Left cardiac atrium (tissue), 4 donors: ENCODE results near the gene SAE1. TPM values are rescaled to one million over a fixed set of nuclear protein-coding genes. Genes with fewer than 3 reads are reported as not detected.

Source experiments
- ATAC-seq, 2 donors: fragments of 200-7000 bp; cut with Tn5 transposase; one replicate each; pipeline ENCODE4 v1.9.1; 2020; ENCODE audit warnings: mild to moderate bottlenecking in 2 of 2, moderate library complexity in 2 of 2
- DNase-seq: peaks from one replicate; pipeline ENCODE4 v3.0.0-alpha.2; 2020
- intact Hi-C, 2 donors: fragments of 100-400 bp; cut with DNase I; formaldehyde crosslinking; loops; one replicate each; pipeline versions ENCODE4 v1.14.1 to v1.15.1; 2022 to 2023
- total RNA-seq, 2 donors: library from RNA; stranded (reverse); fragmentation: NEBNext Ultra II Directional; extraction: Animal tissue kit (Norgen Biotek cat#: 25700); gene quantifications; one replicate each; pipeline ENCODE4 v1.2.1, GENCODE V29; 2021
- donor health status: DM: no; HTN: yes; CAD: no.
- donor health status: DM: no; HTN: yes; CAD: no; lungs with severe emphysema.
- donor health status: DM: yes; HTN: yes; CAD: no.
- donor health status: Dilated cardiomyopathy.

Gene SAE1
- total RNA-seq, 2 donors from 2014 or later, result 50.1 to 54.7 TPM

DNA sequence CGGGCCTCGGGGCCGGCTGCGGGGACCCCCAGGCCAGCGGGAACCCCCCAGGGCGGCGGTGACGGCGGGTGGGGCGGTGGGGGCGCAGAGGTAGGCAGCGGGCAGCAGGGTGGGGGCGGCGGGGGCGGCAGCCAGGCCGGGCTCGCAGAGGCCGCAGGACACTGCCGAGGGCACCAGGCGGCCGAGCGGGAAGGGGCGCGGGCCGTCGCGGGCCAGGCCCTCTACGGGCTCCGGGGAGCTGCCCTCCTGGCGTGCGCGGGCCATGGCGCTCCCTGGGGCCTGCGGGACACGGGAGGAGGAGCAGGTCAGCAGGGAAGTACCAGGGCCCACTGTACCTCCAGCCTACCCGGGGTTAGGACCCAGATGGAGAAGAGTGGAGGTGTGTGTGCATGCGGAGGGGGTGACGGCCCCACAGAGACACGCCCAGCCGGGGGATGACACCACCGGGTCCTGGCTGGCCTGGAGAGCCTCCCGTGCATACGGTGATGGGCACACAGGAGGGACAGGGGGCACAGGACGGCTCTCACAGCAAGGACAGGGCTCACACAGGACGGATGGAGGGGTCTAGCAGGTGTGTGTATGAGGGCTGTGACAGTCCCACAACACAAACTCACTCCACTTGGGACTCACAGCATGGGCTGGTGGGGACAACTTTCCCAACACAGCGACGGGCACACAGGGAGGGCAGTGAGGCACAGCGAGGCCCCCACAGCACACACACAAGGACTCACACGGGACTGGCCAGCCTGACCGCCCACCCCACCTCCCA, 97.7 kb downstream of the SAE1 start:
- peak in 1 of 2 donors; percentile 0 for ATAC-seq
- DNase-seq, result peak; percentile 60
- intact Hi-C loops, result no loop called here

DNA sequence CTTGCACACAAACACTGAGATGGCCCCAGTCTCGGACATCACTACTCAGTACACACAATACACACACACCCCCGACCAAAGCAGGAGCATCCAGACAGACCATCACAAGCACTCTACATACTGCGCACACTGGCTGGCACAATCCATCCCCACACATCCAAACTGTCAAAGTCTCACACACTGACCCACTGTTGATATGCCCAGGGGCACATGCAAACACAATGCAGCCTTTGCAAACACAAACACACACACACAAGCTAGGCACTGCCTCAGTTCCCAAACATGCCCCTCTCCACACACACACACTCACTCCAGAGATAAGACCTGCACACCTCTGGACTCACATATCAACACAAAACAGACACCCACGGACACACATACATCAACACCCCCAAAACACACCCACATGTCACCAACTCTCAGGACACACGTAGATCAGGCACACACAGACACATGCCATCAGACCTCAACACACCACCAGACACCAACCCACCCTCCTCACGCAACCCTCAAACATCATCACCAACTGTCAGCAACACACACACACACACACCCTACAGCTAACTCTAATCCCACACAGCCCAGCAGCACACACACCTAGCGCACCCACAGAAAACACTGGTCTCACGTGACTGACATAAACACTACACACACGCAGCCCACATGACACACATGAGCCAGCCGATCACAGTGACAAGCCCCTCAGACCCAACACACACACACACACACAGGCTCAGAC, 98.5 kb downstream of the SAE1 start:
- ATAC-seq (no peak), DNase-seq (no peak)
- intact Hi-C loops, result no loop called here

DNA sequence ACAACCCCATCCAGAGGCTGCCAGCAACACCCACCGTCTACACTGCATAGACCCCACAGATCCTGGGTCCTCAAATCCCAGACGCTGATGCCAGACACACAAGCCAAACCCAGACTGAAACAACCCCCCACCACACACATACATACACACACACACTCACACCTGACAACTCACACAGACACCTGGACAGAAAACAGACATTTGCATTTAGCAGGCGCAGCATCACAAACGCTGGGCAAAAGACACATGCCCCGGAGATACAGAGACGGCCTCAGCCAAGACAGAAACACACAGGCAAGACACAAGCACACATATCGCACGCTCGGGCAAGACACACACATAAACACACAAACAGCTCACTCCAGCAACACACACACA, 99.0 kb downstream of the SAE1 start:
- no peak for DNase-seq
- ATAC-seq, result no peak
- intact Hi-C loops, result no loop called here

DNA sequence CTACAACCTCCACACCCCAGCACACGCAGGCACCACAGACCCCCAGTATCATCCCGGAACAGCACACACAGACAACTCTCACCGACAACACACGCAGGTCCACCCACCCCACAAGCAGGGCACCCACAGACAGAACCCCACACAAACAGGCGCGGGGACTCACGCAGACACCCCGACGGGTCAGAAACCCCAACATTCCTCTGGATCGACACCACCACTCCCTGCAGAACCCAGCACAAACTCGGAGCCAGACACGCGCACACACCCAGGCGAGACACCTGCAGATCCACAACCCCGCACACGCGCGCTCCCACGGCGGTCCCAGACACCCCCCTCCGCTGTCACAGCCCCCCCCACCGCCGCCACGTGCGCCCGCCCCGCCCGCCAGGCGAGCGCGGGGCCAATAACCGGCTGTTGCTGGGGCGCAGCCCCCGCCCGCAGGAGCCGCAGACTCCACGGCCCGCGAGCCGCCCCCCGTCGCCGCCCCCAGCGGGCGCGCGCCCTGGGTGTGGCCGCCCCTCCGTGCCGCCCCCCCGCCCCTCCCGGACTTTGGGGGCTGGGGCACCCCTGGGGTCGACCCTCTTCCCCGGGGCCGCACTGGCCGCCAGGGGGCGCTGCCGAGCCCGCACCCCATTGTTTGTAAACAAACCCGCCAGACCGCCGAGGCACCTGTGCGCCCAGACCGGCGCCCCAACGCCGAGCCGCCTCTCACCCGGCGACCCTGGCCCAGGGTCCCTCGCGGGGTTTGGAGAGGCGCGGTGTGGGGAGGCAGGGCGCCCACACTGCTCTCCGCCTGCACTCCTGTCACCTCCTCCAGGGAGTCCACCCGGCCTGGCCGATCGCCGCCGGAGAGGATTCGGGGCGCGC, 99.7 kb downstream of the SAE1 start:
- peak in 1 of 2 donors; percentile 4 for ATAC-seq
- intact Hi-C loops, result no loop called here
- peak; percentile 72 for DNase-seq

DNA sequence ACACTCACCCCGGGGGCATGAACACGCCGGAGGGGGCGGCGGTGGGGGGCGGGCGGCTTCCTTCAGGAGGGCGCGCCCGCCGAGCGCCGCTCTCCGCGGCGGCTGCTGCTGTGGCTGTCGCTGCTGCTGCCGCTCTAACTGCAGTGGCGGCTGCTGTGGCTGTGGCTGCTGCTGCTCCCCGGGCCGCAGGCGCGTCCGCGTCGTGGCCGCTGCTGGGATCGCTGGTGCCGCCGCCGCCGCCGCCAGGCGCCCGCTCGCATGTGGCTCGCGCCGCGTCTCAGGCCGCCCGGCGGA, 100.2 kb downstream of the SAE1 start, which contains the start of gene BBC3:
BBC3 (minus strand) TSS at position 279 of the 294 bp plus-strand sequence. CDS start 2,768 bp downstream, outside the sequence.
- no peak for DNase-seq
- no peak for ATAC-seq
- intact Hi-C loops, result no loop called here

DNA sequence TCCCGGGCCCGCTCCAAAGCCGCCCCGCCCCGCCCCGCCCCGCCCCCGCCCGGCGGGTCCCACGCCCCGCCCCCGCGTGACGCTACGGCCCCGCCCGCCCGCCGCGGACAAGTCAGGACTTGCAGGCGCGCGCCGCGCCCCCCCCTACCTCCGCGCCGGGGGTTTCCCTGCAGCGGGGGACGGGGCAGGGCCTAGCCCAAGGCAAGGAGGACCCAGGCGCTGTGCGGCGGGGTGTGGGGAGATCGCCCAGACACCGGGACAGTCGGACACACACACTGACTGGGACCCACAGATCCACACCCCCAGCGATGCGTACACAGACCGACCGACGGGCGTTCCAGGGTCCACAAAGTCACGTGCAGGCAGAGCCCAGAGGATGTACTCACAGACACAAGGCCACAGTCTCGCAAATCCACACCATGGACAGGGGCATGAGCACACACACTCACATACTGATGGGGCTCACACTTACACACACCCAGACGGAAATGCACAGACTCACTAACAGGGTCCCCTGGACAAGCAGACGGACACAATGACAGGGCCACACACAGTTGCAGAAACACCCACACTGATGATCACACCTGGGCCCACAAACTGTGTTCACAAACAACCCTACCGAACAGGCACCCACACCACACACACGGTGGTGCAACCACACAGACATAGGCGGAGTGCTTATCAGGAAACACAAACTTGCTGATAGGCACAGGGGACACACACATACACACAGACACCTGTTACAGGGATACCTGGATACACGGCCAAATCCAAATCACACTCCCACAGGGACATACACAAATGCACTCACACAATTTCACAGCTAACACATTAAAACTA, 100.8 kb downstream of the SAE1 start:
- intact Hi-C loops, result no loop called here
- ATAC-seq (peak; percentile 38 to 62), DNase-seq (peak; percentile 90)

DNA sequence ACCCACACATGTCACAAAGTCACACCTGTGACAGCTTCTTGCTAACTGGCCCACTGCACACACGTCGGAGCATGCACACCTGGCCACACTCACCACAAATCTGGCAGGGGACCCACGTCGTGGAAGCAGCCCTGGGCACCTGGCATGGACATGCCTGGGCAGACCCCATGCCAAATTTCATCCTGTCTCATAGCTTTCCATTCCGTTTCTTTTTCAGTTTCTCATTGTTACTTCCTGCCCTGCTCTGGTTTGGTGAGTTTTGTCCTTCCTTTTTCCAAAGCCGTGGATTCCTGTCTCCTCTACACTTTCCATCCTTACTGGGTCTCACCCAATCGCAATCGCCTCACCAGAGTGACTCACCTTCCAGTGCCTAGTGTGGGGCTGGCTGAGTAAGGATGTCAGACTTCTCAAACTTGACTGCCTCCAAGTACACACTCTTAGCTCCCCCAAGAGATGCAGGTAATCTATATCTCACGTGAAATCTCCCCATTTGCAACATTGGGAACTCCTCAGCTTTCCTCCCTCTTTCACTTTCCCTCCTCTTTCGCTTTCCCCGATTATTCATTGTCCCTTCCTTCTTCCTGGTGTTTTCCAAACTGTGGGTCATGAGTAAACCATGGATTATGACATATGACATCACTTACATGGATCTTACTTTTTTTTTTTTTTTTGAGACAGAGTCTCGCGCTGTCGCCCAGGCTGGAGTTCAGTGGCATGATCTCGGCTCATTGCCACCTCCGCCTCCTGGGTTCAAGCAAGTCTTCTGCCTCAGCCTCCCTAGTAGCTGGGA, 102.0 kb downstream of the SAE1 start:
- no peak for DNase-seq
- no peak for ATAC-seq
- intact Hi-C loops, result no loop called here

DNA sequence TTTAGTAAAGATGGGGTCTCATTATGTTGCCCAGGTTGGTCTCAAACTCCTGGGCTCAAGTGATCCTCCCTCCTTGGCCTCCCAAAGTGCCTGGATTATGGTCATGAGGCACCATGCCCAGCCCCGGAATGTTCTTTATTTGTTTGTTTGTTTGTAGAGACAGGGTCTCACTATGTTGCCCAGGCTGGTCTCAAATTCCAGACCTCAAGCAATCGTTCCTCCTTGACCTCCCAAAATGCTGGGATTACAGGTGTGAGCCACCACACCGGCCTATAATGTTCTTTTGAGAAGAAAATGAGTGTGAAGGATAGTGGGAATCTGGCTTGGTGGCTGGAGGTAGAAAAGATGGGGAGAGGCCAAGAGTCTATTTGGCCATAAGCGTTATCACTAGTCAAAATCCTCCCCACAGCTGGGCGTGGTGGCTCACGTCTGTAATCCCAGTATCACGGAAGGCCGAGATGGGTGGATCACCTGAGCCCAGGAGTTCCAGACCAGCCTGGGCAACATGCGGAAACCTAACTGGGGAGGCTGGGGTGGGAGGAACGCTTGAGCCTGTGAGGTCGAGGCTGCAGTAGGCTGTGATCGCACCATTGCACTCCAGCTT, 105.5 kb downstream of the SAE1 start:
- ATAC-seq, result no peak

DNA sequence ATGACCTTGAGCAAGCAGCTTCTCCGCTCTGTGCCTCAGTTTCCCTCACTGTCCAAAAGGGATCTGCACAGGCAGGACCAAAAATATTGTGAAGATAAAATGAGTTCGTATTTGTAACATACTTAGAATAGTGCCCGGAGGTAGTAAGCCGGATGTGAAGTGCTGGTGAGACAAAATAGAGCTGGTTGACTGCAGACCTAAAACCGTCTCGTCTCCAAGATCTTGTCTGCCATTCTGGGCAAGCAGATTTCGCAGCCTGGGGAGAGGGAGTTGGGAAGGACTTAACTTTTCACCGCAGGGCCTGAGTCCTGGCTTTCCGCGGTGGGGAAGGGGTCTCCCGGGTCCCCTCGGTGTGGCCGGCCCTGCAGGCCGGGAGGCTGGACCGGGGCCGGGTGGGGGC, 108.5 kb downstream of the SAE1 start:
- DNase-seq (no peak), ATAC-seq (no peak)
- intact Hi-C loops, result no loop called here

More for the DNA sequence above, 105.5 kb downstream of the SAE1 start:
- intact Hi-C loops, result no loop called here
- no peak for DNase-seq

DNA sequence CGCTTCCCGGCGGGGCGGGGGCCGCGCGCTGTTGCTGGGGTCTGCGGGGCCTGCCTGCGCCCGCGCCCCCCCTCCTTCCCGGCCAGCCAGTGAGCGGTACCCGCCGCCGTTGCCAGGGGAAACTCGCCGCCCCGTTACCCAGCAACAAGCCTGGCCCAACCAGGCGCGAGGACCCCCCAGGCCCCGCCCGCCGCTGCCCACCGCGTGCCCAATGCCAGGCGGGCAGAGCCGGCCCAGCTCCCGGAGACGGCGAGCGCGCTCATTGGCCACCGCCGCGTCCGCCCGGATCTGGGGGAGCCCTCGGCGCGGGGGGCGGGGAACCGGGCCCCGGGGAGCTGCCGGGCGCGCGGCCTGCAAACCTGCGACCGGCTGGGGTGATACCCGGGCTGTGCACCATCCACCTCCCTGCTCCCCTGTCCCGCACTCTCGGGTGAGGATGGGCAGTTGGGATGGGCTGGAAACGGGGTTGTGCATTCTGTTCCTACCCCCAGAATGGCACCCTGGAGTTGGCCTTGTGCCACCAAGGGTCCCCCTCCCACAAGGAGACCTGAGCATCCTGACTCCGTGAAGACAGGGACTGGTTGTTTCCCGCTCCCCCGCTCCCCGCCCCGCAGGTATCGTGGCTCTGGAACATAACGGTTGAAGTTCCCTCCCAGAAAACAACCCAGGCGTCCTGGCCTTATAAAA, 109.1 kb downstream of the SAE1 start:
- DNase-seq, result peak; percentile 57
- peak; percentile 11 to 53 for ATAC-seq
- intact Hi-C loops, result no loop called here

DNA sequence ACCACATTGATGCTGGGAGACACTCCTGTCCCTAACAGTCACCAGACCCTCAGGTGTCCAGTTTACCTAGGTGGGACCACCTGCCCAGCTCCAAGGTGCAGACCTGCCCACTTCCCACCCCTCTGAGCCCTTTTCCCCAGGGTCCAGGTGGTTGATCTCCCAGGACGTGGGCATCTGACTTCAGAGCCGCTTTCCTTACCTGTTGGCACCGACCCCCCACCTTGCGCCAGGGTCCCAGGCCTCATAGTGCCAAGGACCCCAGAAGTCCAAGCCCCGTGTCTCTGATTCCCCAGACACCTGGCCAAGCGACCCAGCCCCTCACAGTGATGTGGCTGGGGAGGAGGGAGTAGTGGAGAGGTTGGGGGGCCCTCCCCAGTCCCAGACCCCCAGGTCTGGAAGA, 109.9 kb downstream of the SAE1 start:
- intact Hi-C loops, result no loop called here
- DNase-seq, result no peak
- ATAC-seq, result no peak

DNA sequence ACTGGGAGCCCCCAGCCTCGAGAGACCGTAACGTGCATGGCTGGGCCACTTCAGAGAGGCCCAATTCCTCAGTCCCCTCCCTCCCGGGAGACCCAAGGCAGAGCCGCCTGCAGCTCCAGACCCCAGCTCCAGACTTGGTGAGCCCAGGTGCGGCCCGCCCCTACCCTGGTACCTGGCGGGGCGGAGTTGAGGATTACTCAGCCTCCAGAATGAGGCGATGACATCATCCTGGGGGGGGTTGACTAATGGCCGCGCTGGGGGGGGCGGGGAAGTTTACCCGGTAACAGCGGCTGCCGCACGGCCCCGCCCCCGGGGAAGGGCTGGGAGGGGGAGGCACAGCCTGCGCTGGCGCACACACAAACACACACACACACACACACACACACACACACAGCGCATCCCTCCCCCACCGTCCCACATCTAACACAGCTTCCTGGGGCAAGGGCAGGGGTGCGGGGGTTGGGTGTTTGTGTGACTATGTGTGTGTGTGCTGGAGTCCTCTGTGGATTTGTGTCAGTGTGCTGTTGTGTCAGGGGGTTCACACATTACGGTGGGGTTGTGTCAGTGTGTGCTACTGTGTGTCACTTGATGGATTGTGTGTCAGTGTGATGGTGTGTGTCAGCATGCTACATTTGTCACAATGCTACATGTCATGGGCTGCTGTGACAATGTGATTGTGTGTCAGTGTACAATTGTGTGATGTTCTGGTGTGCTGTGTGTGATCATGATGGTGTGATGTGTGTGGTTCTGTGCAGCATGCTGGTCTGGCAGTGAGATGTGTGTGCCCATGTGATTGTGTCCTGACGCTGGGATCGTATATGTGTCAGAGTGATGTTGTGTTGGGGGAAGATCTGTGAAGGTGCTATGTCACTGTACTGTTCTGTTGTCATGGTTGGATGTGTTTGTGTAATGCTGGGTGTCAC, 110.6 kb downstream of the SAE1 start:
- intact Hi-C loops, result no loop called here
- peak; percentile 13 to 40 for ATAC-seq
- peak; percentile 79 for DNase-seq

DNA sequence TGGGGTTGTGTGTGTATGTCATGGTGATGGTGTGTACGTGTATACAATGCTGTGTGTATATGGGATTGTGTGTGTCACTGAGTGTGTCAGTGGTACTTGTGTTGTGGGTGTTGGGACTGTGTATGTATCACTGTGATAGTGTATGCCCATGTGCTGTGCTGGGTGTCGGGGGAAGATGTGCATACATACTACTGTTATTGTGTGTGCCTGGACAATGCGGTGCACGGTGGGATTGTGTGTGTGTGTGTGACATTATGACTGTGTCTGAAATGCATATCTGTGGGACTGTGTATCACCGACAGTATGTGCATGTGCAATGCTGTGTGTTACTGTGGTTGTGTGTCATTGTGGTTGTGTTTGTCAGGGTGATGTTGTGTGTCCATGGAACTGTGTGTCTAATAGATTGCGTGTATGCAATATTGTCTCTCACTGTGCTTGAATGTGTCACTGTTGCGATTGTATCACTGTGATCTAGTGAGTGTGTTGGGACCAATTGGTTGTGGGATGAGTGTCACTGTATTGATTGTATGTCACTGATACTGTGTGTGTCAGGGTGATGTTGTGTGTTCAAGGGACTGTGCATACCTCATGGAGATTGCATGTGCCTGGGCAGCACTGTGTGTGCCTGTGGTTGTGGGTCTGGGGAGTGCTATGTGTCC, 111.4 kb downstream of the SAE1 start:
- ATAC-seq, result no peak
- DNase-seq, result no peak
- intact Hi-C loops, result no loop called here

DNA sequence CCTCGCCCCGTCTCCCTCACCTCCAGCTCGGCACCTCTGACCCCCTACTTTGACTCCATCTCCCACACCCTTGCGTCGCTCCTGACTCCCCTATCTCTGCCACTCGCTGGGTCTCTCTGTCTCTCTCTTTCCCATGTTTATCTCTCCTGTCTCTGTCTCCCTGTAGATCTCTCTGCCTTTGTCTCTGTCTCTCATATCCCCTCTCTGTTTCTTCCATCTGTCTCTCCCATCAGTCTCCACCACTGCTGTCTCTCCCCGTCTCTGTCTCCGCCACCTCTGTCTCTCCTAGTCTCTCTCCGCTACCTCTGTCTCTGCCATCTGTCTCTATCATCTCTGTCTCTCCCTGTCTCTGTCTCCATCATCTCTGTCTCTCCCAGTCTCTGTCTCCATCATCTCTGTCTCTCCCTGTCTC, 112.7 kb downstream of the SAE1 start:
- DNase-seq (no peak), ATAC-seq (peak in 1 of 2 donors; percentile 1)
- intact Hi-C loops, result no loop called here

DNA sequence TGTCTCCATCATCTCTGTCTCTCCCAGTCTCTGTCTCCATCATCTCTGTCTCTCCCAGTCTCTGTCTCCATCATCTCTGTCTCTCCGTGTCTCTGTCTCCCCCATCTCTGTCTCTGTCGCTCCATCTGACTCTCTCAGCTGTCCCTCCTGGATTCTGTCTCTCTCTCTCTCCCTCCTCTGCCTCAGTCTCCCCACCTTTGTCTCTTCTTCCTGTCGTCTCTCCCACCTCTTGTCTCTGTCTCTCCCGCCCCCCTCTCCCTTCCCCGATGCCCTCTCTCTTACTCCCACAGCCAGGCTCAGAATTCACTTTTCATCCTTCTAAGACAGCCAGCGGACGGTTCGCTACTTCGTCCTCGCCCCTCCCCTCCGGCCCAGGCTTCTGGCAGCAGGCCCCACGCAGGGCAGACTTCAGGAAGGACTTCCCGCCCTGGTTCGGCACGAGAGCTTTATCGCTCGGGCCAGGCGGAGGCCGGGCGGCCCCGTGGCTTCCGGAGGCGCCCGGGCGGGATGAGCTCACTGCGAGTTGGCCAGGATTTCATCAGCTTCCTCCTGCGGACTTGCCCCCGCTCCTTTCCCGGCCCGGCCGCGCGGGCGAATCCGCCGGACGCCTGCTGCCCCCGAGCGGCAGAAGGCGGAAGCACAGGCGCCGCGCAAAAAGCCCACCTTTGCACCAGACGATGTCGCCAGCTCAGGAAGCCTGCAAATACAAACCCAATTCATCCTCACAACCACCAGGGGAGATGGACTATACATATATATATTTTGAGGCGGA, 113.3 kb downstream of the SAE1 start:
- intact Hi-C loops, result loop anchor here (1.0 to 2.0 kb wide), 3 partner anchors 34 to 95 kb away; no protein-coding TSS in a partner anchor

More for the DNA sequence above, 113.3 kb downstream of the SAE1 start:
- DNase-seq (peak; percentile 95), ATAC-seq (peak; percentile 92 to 93)
